ENCODE data around the gene IQSEC1.

DNA sequence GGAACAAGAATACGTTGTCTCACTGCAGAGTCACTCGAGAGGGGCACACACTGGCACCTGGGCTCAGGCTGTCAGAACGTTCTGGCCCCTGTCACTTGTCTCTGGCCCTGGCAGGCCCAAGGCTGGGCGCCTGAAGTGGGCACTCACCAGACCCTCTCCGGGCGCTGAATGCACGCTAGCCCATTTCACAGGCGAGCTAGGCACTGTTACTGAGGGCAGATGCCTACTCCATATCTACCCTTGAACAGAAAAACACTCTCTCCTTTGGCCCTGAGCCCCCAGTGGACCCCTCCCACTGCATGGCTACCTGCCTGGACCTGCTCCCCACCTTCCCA, 42.3 kb upstream of the IQSEC1 start:
- TF ChIP-seq CTCF (IDR thresholded peaks at IDR 0.05) (no peak), POLR2A (IDR thresholded peaks at IDR 0.05) (no peak)

All from lower leg skin (tissue), 3 donors.